Measurements from ENCODE around the gene GDPD4. TPM values are rescaled to one million over a fixed set of nuclear protein-coding genes. Genes with fewer than 3 reads are reported as not detected.

GDPD4 gene
- total and polyA plus RNA-seq, 10 of the 15 experiments (the other 5 are each of a cell fraction or from before 2014, with no cell fraction given), result 0.23 TPM; not detected in 9

- H3K79me2 ChIP-seq (ENCODE audit: control insufficient read depth, insufficient read depth, low read length), result no peaks in the 10 kb centered on the region
- intact Hi-C loops (cut with micrococcal nuclease; ENCODE audit: unreplicated experiment) (no loop called here), in situ Hi-C loops (cut with MboI) (no loop called here)
- ChIA-PET POLR2A (no interaction called here), RAD21 (ENCODE audit: unreplicated experiment) (no interaction called here), CTCF (no interaction called here), SMC1A (ENCODE audit: uncharacterized antibody, unreplicated experiment) (no interaction called here)
- no peak overlapping the region for H3K4me3 ChIP-seq
- no peak for TF ChIP-seq BHLHE40 (IDR thresholded peaks at IDR 0.05; ENCODE audit: borderline replicate concordance in 1 of 2, low read depth in 2 of 2, low read length in 1 of 2)
- no peak for FAIRE-seq
- H3K4me2 ChIP-seq (ENCODE audit: control insufficient read depth, insufficient read depth), result no peak overlapping the region
- BruUV-seq (replicated peaks), result no TSS peak
- DNase-seq (ENCODE audit: low read depth, low spot score), result no peak
- no peak overlapping the region for H3K9ac ChIP-seq (ENCODE audit: control insufficient read depth, insufficient read depth, low read length)
- H3K27me3 ChIP-seq (replicated peaks in 1 of 2; ENCODE audit: control insufficient read depth in 2 of 2, insufficient read depth in 2 of 2, low read length in 1 of 2), result peaks cover 0 to 4% of the 10 kb centered on the region in 2 experiments; a peak in 2 of 4 replicates
- no peaks in the 10 kb centered on the region for H4K20me1 ChIP-seq (ENCODE audit: control insufficient read depth, insufficient read depth)
- no peak overlapping the region for H2AFZ ChIP-seq (ENCODE audit: control insufficient read depth, low read depth, low read length)
- no peak overlapping the region for H3K27ac ChIP-seq (ENCODE audit: control insufficient read depth, insufficient read depth)
- 34% methylated on average over 8 of the region's 11 CpGs for WGBS (ENCODE audit: insufficient coverage, insufficient replicate concordance, low lambda C conversion rate, missing lambda C conversion rate)
- H3K36me3 ChIP-seq (ENCODE audit: control insufficient read depth in 2 of 2, insufficient read depth in 2 of 2, low read length in 1 of 2), result no peaks in the 10 kb centered on the region
- no peaks in the 10 kb centered on the region for H3K9me3 ChIP-seq (replicated peaks; ENCODE audit: control insufficient read depth, insufficient read depth, low read length)
- no peak for ATAC-seq
- H3K4me1 ChIP-seq (ENCODE audit: control insufficient read depth, insufficient read depth, low read length), result no peaks in the 10 kb centered on the region
These were observed 120.3 kb downstream of the GDPD4 start for GRCh38 chr11:77181226-77181625.

GRCh38 chr11:77180346-77180745 is 121.1 kb downstream of the GDPD4 start:
- Histone ChIP-seq H3K4me2 (ENCODE audit: control insufficient read depth, insufficient read depth) (no peak overlapping the region), H3K9ac (ENCODE audit: control insufficient read depth, insufficient read depth, low read length) (no peak overlapping the region), H3K4me1 (ENCODE audit: control insufficient read depth, insufficient read depth, low read length) (peaks cover 7% of the 10 kb centered on the region), H4K20me1 (ENCODE audit: control insufficient read depth, insufficient read depth) (no peaks in the 10 kb centered on the region), H3K27me3 (replicated peaks in 1 of 2; ENCODE audit: control insufficient read depth in 2 of 2, insufficient read depth in 2 of 2, low read length in 1 of 2) (peaks cover 0 to 4% of the 10 kb centered on the region in 2 experiments; a peak in 2 of 4 replicates), H3K4me3 (no peak overlapping the region), H3K36me3 (ENCODE audit: control insufficient read depth in 2 of 2, insufficient read depth in 2 of 2, low read length in 1 of 2) (no peaks in the 10 kb centered on the region), H3K79me2 (ENCODE audit: control insufficient read depth, insufficient read depth, low read length) (no peaks in the 10 kb centered on the region), H3K9me3 (replicated peaks; ENCODE audit: control insufficient read depth, insufficient read depth, low read length) (no peaks in the 10 kb centered on the region), H3K27ac (ENCODE audit: control insufficient read depth, insufficient read depth) (no peak overlapping the region), H2AFZ (ENCODE audit: control insufficient read depth, low read depth, low read length) (no peak overlapping the region)
- intact Hi-C loops (cut with micrococcal nuclease; ENCODE audit: unreplicated experiment) (no loop called here), in situ Hi-C loops (cut with MboI) (no loop called here)
- no peak for TF ChIP-seq BMI1 (IDR thresholded peaks at IDR 0.05; ENCODE audit: borderline replicate concordance)
- BruUV-seq (replicated peaks), result no TSS peak
- ChIA-PET SMC1A (ENCODE audit: uncharacterized antibody, unreplicated experiment) (no interaction called here), POLR2A (interaction anchor here (0.5 kb wide), 1 partner anchor 830 kb away, joined by 3 read pairs; no protein-coding TSS in a partner anchor), CTCF (no interaction called here), RAD21 (ENCODE audit: unreplicated experiment) (no interaction called here)
- WGBS (ENCODE audit: insufficient coverage, insufficient replicate concordance, low lambda C conversion rate, missing lambda C conversion rate), result 51% methylated on average over 11 of the region's 11 CpGs
- no peak for FAIRE-seq
- ATAC-seq, result no peak
- DNase-seq (ENCODE audit: low read depth, low spot score), result no peak

Measured in GM12878 (cell line).